ENCODE measurements around the gene CFAP74. TPM values are rescaled to one million over a fixed set of nuclear protein-coding genes. Genes with fewer than 3 reads are reported as not detected.

The CFAP74 gene
- total RNA-seq, 1 donor from 2014 or later: not detected

DNA sequence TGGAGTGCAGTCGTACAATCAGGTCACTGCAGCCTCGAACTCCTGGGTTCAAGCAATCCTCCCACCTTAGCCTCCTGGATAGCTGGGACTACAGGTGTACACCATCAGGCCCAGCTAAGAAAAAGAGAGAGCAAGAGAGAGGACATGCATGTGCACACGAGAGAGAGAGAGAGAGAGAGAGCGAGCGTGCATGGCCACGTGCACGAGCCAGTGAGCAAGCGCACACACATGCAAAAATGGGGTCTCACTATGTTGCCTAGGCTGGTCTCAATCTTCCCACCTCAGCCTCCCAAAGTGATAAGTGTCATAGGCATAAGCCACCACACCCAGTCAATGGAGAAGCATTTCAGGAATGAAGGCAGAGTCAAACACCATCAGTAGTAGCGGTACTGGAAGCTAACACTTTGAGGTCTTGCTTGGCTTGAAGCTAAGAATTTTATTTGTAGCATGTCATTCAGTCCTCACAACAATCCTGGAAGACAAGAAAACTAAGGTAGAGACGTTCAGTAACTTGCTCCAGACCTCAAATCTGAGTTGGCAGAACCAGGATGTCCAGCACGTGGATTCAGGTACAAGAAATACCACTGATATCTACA lies 127.2 kb downstream of the CFAP74 start:
- Histone ChIP-seq H3K36me3 (ENCODE audit: control insufficient read depth, insufficient read depth, low read length) (peaks cover 4% of the 10 kb centered on the region), H3K4me3 (ENCODE audit: low read depth, low read length) (no peak overlapping the region), H3K27me3 (ENCODE audit: control insufficient read depth, insufficient read depth, low read length) (no peaks in the 10 kb centered on the region)
- TF ChIP-seq, protein P1, sequence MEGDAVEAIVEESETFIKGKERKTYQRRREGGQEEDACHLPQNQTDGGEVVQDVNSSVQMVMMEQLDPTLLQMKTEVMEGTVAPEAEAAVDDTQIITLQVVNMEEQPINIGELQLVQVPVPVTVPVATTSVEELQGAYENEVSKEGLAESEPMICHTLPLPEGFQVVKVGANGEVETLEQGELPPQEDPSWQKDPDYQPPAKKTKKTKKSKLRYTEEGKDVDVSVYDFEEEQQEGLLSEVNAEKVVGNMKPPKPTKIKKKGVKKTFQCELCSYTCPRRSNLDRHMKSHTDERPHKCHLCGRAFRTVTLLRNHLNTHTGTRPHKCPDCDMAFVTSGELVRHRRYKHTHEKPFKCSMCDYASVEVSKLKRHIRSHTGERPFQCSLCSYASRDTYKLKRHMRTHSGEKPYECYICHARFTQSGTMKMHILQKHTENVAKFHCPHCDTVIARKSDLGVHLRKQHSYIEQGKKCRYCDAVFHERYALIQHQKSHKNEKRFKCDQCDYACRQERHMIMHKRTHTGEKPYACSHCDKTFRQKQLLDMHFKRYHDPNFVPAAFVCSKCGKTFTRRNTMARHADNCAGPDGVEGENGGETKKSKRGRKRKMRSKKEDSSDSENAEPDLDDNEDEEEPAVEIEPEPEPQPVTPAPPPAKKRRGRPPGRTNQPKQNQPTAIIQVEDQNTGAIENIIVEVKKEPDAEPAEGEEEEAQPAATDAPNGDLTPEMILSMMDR (IDR thresholded peaks at IDR 0.05; ENCODE audit: insufficient read depth, low read length, poor library complexity, severe bottlenecking): no peak
- no peak for DNase-seq (ENCODE audit: low read depth)

DNA sequence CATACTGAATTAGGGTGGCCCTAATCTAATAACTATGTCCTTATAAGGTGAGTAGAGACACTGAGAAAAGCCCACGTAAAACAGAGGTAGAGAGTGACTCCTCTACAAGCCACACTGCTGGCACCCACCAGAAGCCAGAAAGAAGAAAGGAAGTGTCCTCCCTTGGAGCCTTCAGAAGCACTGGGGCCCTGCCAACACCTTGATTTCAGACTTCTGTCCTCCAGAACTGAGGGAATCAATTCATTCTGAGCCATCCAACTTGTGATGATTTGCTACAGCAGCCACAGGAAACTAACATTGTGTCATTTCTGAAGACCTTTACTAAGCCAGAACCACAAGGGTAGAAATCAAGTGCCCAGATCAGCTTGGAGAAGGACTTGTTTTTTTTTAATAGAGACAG lies 127.7 kb downstream of the CFAP74 start:
- TF ChIP-seq, protein P1 (IDR thresholded peaks at IDR 0.05; ENCODE audit: insufficient read depth, low read length, poor library complexity, severe bottlenecking): no peak
- Histone ChIP-seq H3K4me3 (ENCODE audit: low read depth, low read length) (no peak overlapping the region), H3K27me3 (ENCODE audit: control insufficient read depth, insufficient read depth, low read length) (no peaks in the 10 kb centered on the region), H3K36me3 (ENCODE audit: control insufficient read depth, insufficient read depth, low read length) (peaks cover 4% of the 10 kb centered on the region)
- DNase-seq (ENCODE audit: low read depth): no peak

GRCh38 chr1:1874901-1875300 lies 128.7 kb downstream of the CFAP74 start:
- TF ChIP-seq, protein P1 (IDR thresholded peaks at IDR 0.05; ENCODE audit: insufficient read depth, low read length, poor library complexity, severe bottlenecking): no peak
- H3K4me3 ChIP-seq (ENCODE audit: low read depth, low read length): no peak overlapping the region
- peaks cover 4% of the 10 kb centered on the region for H3K36me3 ChIP-seq (ENCODE audit: control insufficient read depth, insufficient read depth, low read length)
- DNase-seq (ENCODE audit: low read depth): no peak
- no peaks in the 10 kb centered on the region for H3K27me3 ChIP-seq (ENCODE audit: control insufficient read depth, insufficient read depth, low read length)

GRCh38 chr1:1873186-1873585 lies 130.4 kb downstream of the CFAP74 start:
- Histone ChIP-seq H3K27me3 (ENCODE audit: control insufficient read depth, insufficient read depth, low read length) (no peaks in the 10 kb centered on the region), H3K36me3 (ENCODE audit: control insufficient read depth, insufficient read depth, low read length) (peaks cover 4% of the 10 kb centered on the region), H3K4me3 (ENCODE audit: low read depth, low read length) (no peak overlapping the region)
- TF ChIP-seq, protein P1 (IDR thresholded peaks at IDR 0.05; ENCODE audit: insufficient read depth, low read length, poor library complexity, severe bottlenecking): no peak
- DNase-seq (ENCODE audit: low read depth): no peak

DNA sequence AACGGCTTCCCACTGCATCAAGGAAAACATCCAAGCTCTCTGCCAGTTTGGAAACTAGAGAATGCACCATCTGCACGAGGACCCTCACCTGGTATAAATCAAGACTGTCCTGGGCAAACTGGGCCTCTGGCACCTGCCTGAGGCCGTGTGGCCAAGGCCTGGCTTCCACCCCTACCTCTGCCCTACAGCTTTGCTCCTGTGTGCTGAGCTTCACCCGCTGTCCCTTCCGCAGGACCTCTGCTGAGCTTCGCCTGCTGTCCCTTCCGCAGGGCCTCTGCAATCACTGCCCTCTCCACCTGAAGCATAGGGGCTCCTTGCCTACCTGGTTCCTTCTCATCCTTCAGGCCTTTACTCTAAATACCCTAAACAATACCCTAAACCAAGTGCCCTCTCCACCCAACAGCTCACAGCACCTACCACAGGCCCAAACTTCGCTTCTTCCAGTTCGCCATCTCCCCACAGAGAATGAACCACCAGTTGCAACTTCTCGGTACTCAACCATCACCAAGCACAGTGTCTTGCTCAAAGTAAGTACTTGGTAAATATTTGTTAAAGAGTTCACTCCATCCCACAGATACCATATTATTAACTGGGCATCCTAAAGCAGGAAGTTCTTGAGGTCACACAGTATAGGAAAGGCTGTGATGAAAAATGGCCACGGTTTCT lies 131.1 kb downstream of the CFAP74 start:
- H3K27me3 ChIP-seq (ENCODE audit: control insufficient read depth, insufficient read depth, low read length): no peaks in the 10 kb centered on the region
- TF ChIP-seq, protein P1 (IDR thresholded peaks at IDR 0.05; ENCODE audit: insufficient read depth, low read length, poor library complexity, severe bottlenecking): no peak
- peaks cover 4% of the 10 kb centered on the region for H3K36me3 ChIP-seq (ENCODE audit: control insufficient read depth, insufficient read depth, low read length)
- no peak overlapping the region for H3K4me3 ChIP-seq (ENCODE audit: low read depth, low read length)
- no peak for DNase-seq (ENCODE audit: low read depth)

Other genes with a start within 250 kb of the CFAP74 start
- 63.9 and 68.1 TPM in 2 replicates for gene NADK, start 225.3 kb downstream of the CFAP74 start, total RNA-seq
- 257 and 261 TPM in 2 replicates for gene GNB1, start 112.7 kb downstream of the CFAP74 start, total RNA-seq
- gene CALML6, start 88.5 kb downstream of the CFAP74 start, total RNA-seq: 0.04 TPM in 1 of 2 replicates, not detected in the other
- gene TMEM52, start 84.5 kb downstream of the CFAP74 start, total RNA-seq: 0.92 and 3.2 TPM in 2 replicates
- not detected in 2 replicates for gene GABRD, start 15.6 kb upstream of the CFAP74 start, total RNA-seq
- gene PRKCZ, start 46.6 kb upstream of the CFAP74 start, total RNA-seq: 37.0 and 37.6 TPM in 2 replicates
- 50.6 and 65.8 TPM in 2 replicates for gene FAAP20, start 191.0 kb upstream of the CFAP74 start, total RNA-seq
- gene SKI, start 224.5 kb upstream of the CFAP74 start, total RNA-seq: 26.9 and 33.8 TPM in 2 replicates

All from kidney epithelial cell (primary cell).